ENCODE measurements around the gene ABLIM3. TPM values are rescaled to one million over a fixed set of nuclear protein-coding genes. Genes with fewer than 3 reads are reported as not detected.
A peak's percentile ranks its signal among the peaks of the same experiment; 100 is the strongest.

Gene ABLIM3
- total and polyA plus RNA-seq, 9 of the 15 experiments (the other 6 are each of a cell fraction or from before 2014, with no cell fraction given), result 0.03 to 0.38 (median 0.11) TPM

DNA sequence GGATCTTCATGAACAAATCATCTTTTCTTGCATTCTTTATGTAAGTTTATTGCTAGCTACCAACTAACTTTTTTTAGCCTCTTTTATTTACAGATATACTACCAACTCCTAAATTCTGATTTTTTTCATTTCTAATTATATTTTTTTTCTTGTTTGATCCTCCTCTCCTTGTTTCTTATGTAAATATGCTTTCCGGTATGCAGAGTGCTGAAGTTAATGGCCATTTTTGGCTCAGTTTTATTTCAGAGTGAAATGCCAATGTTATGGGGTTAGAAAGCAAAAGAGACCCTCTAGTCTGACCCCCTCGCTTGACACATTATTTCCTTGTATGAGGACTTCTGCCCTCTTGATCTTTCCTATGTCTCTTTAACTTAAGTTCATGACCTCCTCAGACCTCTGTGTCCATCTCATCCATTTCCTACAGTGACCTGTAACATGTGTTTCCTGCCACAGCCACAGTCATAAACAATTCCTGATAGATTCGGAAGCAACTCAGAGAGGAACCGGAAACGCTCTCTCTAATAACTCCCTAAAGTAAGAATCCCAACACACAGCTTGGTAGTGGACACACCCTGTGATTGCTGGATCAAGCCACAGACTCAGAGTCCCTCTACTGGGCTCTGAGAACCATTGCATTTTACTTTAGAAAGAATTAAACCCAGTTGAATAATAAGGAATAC lies 87.5 kb downstream of the ABLIM3 start (continued):
- TF ChIP-seq FOXP4 (CRISPR knock-in tag; IDR thresholded peaks at IDR 0.05; ENCODE audit: borderline replicate concordance), result no peak
- no peak for TF ChIP-seq ZNF830 (CRISPR knock-in tag; IDR thresholded peaks at IDR 0.05)
- TF ChIP-seq GATAD2A (IDR thresholded peaks at IDR 0.05), result no peak
- no peak for TF ChIP-seq NR2C2 (CRISPR knock-in tag; IDR thresholded peaks at IDR 0.05)
- TF ChIP-seq NR2C2 (tag; IDR thresholded peaks at IDR 0.05), result peak; percentile 89
- TF ChIP-seq BMI1 (IDR thresholded peaks at IDR 0.05; ENCODE audit: low read length), result no peak
- no peak for TF ChIP-seq TBP (optimal IDR thresholded peaks at IDR 0.05; ENCODE audit: low read depth, low read length)
- TF ChIP-seq, protein P1, sequence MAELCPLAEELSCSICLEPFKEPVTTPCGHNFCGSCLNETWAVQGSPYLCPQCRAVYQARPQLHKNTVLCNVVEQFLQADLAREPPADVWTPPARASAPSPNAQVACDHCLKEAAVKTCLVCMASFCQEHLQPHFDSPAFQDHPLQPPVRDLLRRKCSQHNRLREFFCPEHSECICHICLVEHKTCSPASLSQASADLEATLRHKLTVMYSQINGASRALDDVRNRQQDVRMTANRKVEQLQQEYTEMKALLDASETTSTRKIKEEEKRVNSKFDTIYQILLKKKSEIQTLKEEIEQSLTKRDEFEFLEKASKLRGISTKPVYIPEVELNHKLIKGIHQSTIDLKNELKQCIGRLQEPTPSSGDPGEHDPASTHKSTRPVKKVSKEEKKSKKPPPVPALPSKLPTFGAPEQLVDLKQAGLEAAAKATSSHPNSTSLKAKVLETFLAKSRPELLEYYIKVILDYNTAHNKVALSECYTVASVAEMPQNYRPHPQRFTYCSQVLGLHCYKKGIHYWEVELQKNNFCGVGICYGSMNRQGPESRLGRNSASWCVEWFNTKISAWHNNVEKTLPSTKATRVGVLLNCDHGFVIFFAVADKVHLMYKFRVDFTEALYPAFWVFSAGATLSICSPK (IDR thresholded peaks at IDR 0.05; ENCODE audit: borderline replicate concordance), result no peak
- no peak for TF ChIP-seq NR3C1 (CRISPR knock-in tag; IDR thresholded peaks at IDR 0.05)
- TF ChIP-seq PRPF4 (IDR thresholded peaks at IDR 0.05; ENCODE audit: insufficient read depth, low read depth, low read length, poor library complexity, severe bottlenecking), result no peak
- TF ChIP-seq, protein P2, sequence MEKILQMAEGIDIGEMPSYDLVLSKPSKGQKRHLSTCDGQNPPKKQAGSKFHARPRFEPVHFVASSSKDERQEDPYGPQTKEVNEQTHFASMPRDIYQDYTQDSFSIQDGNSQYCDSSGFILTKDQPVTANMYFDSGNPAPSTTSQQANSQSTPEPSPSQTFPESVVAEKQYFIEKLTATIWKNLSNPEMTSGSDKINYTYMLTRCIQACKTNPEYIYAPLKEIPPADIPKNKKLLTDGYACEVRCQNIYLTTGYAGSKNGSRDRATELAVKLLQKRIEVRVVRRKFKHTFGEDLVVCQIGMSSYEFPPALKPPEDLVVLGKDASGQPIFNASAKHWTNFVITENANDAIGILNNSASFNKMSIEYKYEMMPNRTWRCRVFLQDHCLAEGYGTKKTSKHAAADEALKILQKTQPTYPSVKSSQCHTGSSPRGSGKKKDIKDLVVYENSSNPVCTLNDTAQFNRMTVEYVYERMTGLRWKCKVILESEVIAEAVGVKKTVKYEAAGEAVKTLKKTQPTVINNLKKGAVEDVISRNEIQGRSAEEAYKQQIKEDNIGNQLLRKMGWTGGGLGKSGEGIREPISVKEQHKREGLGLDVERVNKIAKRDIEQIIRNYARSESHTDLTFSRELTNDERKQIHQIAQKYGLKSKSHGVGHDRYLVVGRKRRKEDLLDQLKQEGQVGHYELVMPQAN (IDR thresholded peaks at IDR 0.05; ENCODE audit: borderline replicate concordance), result no peak
- TF ChIP-seq TCF7 (IDR thresholded peaks at IDR 0.05; ENCODE audit: borderline replicate concordance), result no peak
- TF ChIP-seq, protein P3, sequence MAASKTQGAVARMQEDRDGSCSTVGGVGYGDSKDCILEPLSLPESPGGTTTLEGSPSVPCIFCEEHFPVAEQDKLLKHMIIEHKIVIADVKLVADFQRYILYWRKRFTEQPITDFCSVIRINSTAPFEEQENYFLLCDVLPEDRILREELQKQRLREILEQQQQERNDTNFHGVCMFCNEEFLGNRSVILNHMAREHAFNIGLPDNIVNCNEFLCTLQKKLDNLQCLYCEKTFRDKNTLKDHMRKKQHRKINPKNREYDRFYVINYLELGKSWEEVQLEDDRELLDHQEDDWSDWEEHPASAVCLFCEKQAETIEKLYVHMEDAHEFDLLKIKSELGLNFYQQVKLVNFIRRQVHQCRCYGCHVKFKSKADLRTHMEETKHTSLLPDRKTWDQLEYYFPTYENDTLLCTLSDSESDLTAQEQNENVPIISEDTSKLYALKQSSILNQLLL (CRISPR knock-in tag; IDR thresholded peaks at IDR 0.05; ENCODE audit: borderline replicate concordance), result no peak

Measured in K562 (cell line).